GM10847 (cell line): ENCODE results near the gene PLCD3.

ENCODE experiments used
- POLR2A ChIP-seq: IDR thresholded peaks from 2 replicates; pipeline ENCODE4 v1.6.1; 2011; ENCODE audit not compliant: insufficient read length; ENCODE audit errors: extremely low read depth

Gene PLCD3

GRCh38 chr17:45132320-45132571, at the start of gene PLCD3:
Gene PLCD3, minus strand, starts transcription at chr17:45132515. Its CDS starts 105 bp downstream, at chr17:45132410.
- no peak for TF ChIP-seq POLR2A

- TF ChIP-seq POLR2A: no peak
These were observed 45.2 kb upstream of the PLCD3 start for GRCh38 chr17:45177563-45177962.

DNA sequence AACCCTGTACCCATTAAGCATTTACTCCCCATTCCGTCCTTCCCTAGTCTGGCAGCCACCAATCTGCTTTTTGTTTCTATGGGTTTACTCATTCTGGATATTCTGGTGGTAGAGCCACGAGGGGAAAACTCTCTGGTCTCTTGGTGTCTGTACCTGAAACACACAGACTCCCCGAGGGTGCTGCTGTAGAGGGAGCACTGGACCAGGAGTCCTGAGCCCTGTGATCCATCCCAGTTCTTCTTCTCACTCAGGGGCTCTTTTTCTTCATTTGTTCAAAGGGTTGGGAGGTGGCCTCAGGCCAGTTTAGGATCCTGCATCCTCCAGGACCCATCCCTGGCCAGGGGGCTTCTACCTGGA, 43.4 kb upstream of the PLCD3 start:
- TF ChIP-seq POLR2A: no peak

GRCh38 chr17:45172541-45173286, 40.4 kb upstream of the PLCD3 start:
- no peak for TF ChIP-seq POLR2A

DNA sequence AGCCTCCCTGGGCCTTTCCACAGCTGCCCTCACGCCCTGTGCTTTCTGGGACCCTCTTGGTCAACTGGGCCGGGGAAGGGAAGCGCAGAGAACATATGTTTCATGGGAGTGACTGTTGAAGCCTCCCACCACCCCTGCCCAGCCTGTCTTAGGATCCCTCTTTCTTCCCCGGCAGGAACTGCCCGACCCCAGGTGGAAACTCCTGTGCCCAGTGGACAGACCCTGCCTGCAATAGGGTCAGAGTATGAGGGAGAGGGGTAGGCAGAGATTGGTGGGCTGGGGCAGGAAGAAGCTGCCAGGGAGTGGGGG, 39.9 kb upstream of the PLCD3 start:
- no peak for TF ChIP-seq POLR2A

- TF ChIP-seq POLR2A: no peak
These were observed 39.3 kb upstream of the PLCD3 start for GRCh38 chr17:45171338-45172231.

DNA sequence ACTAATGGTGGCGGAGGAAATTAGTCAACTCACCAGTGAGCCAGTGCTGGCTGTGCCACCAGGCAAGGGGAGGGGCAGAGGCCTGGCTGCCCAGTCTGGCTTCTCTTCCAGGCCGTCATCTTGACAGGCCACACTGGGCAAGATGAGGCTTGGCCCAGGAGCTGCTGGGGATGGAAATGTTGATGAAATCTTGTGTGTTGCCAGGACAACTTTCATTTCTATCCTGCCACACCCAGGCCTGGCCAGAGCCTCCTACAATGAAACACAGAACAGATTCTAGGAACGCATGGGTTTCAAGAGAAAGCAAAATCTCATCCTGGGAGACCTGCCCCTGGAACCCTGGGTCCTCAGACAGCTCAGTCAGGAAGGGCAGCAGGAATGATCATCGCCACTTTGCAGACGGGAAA, 38.6 kb upstream of the PLCD3 start:
- no peak for TF ChIP-seq POLR2A

GRCh38 chr17:45170280-45170930, 38.1 kb upstream of the PLCD3 start:
- TF ChIP-seq POLR2A: no peak

DNA sequence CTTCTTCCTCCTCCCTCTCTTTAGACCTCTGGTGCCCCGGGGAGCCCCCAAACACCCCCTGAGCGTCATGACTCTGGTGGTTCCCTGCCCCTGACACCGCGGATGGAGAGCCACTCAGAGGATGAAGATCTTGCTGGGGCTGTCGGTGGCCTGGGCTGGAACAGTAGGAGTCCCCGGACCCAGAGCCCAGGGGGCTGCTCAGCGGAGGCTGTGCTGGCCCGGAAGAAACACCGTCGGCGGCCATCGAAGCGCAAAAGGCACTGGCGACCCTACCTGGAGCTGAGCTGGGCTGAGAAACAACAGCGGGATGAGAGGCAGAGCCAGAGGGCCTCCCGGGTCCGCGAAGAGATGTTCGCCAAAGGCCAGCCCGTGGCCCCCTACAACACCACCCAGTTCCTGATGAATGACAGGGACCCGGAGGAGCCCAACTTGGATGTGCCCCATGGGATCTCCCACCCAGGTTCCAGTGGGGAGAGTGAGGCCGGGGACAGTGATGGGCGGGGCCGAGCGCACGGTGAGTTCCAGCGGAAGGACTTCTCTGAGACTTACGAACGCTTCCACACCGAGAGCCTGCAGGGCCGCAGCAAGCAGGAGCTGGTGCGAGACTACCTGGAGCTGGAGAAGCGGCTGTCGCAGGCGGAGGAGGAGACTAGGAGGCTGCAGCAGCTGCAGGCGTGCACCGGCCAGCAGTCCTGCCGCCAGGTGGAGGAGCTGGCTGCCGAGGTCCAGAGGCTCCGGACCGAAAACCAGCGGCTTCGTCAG, 36.9 kb upstream of the PLCD3 start:
- TF ChIP-seq POLR2A: no peak

DNA sequence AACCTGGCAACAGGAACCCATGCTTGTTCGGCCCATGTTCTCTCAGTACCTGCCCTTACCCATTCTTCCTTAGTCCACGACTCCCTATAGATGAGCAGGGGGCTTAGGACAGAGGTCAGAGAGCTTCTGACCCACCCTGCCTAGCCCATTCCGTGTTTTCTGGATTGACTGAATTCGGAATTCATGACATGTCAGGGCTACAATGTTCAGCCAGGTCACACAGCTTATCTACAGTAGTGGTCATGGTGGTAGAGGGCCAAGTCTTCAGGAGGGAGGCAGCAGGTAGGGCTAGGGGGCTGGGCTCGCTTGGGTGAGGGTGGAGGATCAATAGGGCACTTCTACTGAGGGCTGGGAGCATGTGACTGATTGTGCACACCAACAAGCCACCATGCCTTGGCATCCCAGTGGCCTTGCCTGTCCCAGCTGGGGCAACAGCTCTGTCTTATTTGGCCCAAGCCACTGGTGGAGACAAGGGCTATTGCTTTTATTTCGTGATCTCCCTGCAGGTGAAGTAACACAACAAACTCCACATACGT, 32.5 kb upstream of the PLCD3 start:
- TF ChIP-seq POLR2A: no peak

- TF ChIP-seq POLR2A: no peak
These were observed 29.8 kb upstream of the PLCD3 start for GRCh38 chr17:45162025-45162687.

DNA sequence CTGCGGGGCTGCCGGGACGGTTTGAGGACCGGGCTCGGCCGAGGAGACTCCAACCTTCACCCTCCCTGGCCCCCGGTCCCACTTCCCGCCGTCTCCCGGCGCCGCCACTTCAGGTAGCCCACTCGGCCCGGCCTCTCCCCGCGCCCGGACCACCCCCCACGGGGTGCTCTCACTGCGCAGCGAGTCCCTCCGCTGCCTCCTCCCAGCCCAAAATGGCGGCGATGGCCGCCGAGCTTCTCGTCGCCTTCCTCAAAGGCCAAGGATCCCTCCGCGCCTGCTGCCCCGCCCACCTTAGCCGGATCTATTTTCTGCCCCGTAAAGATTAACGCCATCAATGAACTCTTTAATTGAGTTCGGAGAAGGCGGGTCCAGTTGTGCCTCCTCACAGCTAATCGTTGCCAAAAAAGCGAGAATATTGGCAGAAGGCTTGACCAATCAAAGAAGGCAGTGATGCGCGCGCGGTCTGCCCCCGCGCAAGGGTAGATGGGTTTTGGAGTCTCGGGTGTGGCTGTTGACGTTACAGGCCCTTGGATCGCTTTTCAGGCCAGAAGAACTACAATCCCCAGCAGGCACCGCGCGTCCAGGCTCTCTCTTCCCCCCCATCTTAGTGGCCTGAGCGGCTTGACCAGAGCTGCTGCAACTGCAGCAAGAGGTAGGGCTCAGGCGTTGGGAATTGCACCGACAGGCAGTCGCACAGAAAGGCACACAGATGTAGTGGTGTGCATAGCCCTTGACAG, 29.1 kb upstream of the PLCD3 start, which contains the start of gene HEXIM2:
HEXIM2 (plus strand) TSS at position 588 of the 737 bp plus-strand sequence. CDS start 919 bp downstream, outside the sequence.
- peak; percentile 83 for TF ChIP-seq POLR2A

DNA sequence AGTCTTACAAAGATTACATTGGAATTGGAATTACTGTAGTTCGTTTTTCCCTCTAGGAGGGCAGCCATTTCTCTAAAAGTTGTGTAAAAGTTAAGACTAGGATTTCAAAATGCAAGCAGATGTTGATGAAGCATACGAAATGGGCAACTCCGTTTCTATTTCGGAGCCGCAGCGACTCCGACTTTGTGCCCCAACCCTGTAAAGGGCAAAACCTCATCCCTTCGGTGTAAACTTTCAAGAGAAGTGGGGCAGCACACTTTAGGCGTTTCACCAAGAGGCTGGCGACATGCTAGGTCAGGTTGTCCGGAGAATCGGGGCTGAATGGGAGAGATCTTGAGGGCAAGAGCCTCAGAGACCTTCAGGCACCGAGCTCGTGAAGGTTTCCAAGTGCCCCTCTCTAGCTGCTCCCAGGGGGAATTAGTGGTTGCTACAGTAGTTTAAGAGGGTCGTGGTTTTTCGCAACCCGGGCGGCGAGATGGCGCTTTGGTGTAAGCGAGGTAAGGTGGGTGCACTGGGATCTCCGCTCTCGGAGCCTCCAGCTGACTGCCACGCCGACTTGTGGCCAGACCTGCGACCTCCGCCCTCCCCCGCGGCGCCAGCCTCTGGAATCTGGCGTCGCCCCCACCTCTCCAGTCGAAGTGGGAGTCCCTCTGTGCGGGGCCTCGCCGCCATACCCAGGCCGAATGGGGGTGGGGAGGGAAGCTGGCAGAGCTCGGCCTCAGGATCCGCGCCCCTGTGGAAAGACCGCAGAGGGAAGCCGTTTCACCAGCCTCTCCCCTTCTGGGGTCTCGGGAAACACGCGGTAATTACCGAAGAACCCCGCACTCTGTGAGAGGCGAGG, 28.4 kb upstream of the PLCD3 start:
- TF ChIP-seq POLR2A: no peak
